Astrocyte (in vitro differentiated cells and primary cell): Measurements from ENCODE around the gene MED22. TPM values are rescaled to one million over a fixed set of nuclear protein-coding genes. Genes with fewer than 3 reads are reported as not detected.
A peak's percentile ranks its signal among the peaks of the same experiment; 100 is the strongest.

Source experiments
- DNase-seq: peaks from one replicate; pipeline ENCODE4 v3.0.0-alpha.2; 2010; ENCODE audit warnings: low read depth
- FAIRE-seq: peaks from 2 replicates; lab custom pipeline; 2011; peaks lifted over from hg19 to GRCh38; lab: Jason Lieb, UNC
- H2AFZ ChIP-seq: 2 replicates; pipeline ENCODE4 v1.6.0; 2012; ENCODE audit warnings: low read depth, low read length, inconsistent platforms
- H3K27ac ChIP-seq: 2 replicates; pipeline ENCODE4 v1.5.1; 2011; ENCODE audit warnings: low read depth, low read length, inconsistent platforms
- H3K27me3 ChIP-seq: 2 replicates; pipeline ENCODE4 v1.6.0; 2011; ENCODE audit warnings: low read length, inconsistent platforms; ENCODE audit not compliant: insufficient read depth
- H3K36me3 ChIP-seq: 2 replicates; pipeline ENCODE4 v1.5.1; 2011; ENCODE audit warnings: low read length, inconsistent platforms; ENCODE audit not compliant: insufficient read depth
- H3K4me1 ChIP-seq: 2 replicates; pipeline ENCODE4 v1.5.1; 2011; ENCODE audit warnings: low read length, inconsistent platforms; ENCODE audit not compliant: insufficient read depth
- H3K4me2 ChIP-seq: 2 replicates; pipeline ENCODE4 v1.6.0; 2012; ENCODE audit warnings: low read length, inconsistent platforms
- H3K4me3 ChIP-seq: 2 replicates; pipeline ENCODE4 v1.5.1; 2011; ENCODE audit warnings: low read depth, mild to moderate bottlenecking, low read length, inconsistent platforms; ENCODE audit not compliant: insufficient read depth
- H3K79me2 ChIP-seq: 2 replicates; pipeline ENCODE4 v1.6.0; 2012; ENCODE audit warnings: mild to moderate bottlenecking, low read length, inconsistent platforms; ENCODE audit not compliant: insufficient read depth
- H3K9ac ChIP-seq: 2 replicates; pipeline ENCODE4 v1.6.0; 2012; ENCODE audit warnings: mild to moderate bottlenecking, low read length, inconsistent platforms
- H3K9me3 ChIP-seq: 2 replicates; pipeline ENCODE4 v1.5.1; 2012; ENCODE audit warnings: low read depth, mild to moderate bottlenecking, low read length, inconsistent platforms; ENCODE audit not compliant: insufficient read depth
- H4K20me1 ChIP-seq: 2 replicates; pipeline ENCODE4 v1.6.0; 2012; ENCODE audit warnings: low read length, inconsistent platforms; ENCODE audit not compliant: insufficient read depth
- H3K27ac Mint-ChIP-seq: one replicate; pipeline ENCODE4 v1.8.0; 2021; ENCODE audit warnings: mild to moderate bottlenecking, mixed read lengths; ENCODE audit not compliant: unreplicated experiment
- H3K27me3 Mint-ChIP-seq: one replicate; pipeline ENCODE4 v1.8.0; 2021; ENCODE audit warnings: low read depth, mixed read lengths; ENCODE audit not compliant: unreplicated experiment
- H3K36me3 Mint-ChIP-seq: one replicate; pipeline ENCODE4 v1.8.0; 2021; ENCODE audit warnings: low read depth, mixed read lengths; ENCODE audit not compliant: unreplicated experiment
- H3K4me1 Mint-ChIP-seq: one replicate; pipeline ENCODE4 v1.8.0; 2021; ENCODE audit warnings: low read depth, mixed read lengths; ENCODE audit not compliant: unreplicated experiment
- H3K4me3 Mint-ChIP-seq: one replicate; pipeline ENCODE4 v1.8.0; 2021; ENCODE audit warnings: mild to moderate bottlenecking, moderate library complexity, mixed read lengths; ENCODE audit not compliant: unreplicated experiment
- H3K9me3 Mint-ChIP-seq: one replicate; pipeline ENCODE4 v1.8.0; 2021; ENCODE audit warnings: mild to moderate bottlenecking, mixed read lengths; ENCODE audit not compliant: unreplicated experiment
- EZH2 ChIP-seq: IDR thresholded peaks from 2 replicates; pipeline ENCODE4 v1.6.1; 2012; ENCODE audit warnings: mild to moderate bottlenecking, low read length, inconsistent platforms; ENCODE audit not compliant: insufficient read depth
- total RNA-seq: library from RNA; stranded (reverse); gene quantifications from 2 replicates; pipeline ENCODE4 v1.2.1, GENCODE V29; 2021
- TF ChIP-seq, protein P1 (sequence below): IDR thresholded peaks from 2 replicates; pipeline ENCODE4 v1.5.1; 2011; ENCODE audit warnings: low read depth, mild to moderate bottlenecking, inconsistent platforms, low read length, moderate library complexity; ENCODE audit not compliant: insufficient read depth

The MED22 gene
- total RNA-seq, 1 donor from 2014 or later: 28.8 TPM

DNA sequence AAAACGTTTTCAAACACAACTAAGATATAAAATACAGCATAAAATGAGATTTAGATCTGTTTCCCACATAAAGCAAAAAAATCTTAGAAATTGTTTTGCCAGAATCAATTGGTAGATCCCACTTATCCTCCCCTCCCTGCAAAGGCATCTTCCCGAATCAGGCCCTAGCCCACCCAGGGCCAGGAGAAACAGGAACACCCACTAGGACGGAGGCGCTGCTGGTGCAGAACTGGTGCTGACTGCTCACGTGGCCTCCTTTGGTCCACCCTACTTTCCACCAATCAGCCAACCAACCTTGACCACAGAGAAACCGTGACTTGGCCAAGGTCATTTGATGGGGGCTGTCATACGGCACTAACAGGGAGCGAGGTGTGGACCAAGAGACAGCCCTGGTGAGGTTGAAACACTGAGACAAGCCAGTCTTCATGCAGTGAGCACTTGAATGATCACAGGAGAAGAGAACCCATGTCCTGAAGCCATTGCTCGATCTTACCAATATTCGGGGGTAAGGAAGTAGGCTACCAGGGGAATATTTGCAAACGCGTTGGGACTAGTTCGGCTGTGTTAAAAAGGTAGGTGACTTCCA lies 13.7 kb upstream of the MED22 start:
- H3K4me2 ChIP-seq: no peak overlapping the region
- no peak overlapping the region for H3K4me3 ChIP-seq
- Mint-ChIP-seq H3K4me3 (no peak overlapping the region), H3K4me1 (peaks cover 31% of the 10 kb centered on the region), H3K27ac (peak overlapping the region; percentile 75), H3K9me3 (no peaks in the 10 kb centered on the region), H3K27me3 (no peaks in the 10 kb centered on the region), H3K36me3 (peaks cover 11% of the 10 kb centered on the region)
- peaks cover 9% of the 10 kb centered on the region for H3K4me1 ChIP-seq
- peaks cover 94% of the 10 kb centered on the region for H4K20me1 ChIP-seq
- peaks cover 92% of the 10 kb centered on the region for H3K79me2 ChIP-seq
- H3K9me3 ChIP-seq: no peaks in the 10 kb centered on the region
- DNase-seq (no peak), FAIRE-seq (no peak)
- no peaks in the 10 kb centered on the region for H3K27me3 ChIP-seq
- no peak overlapping the region for H2AFZ ChIP-seq
- TF ChIP-seq, protein P1, sequence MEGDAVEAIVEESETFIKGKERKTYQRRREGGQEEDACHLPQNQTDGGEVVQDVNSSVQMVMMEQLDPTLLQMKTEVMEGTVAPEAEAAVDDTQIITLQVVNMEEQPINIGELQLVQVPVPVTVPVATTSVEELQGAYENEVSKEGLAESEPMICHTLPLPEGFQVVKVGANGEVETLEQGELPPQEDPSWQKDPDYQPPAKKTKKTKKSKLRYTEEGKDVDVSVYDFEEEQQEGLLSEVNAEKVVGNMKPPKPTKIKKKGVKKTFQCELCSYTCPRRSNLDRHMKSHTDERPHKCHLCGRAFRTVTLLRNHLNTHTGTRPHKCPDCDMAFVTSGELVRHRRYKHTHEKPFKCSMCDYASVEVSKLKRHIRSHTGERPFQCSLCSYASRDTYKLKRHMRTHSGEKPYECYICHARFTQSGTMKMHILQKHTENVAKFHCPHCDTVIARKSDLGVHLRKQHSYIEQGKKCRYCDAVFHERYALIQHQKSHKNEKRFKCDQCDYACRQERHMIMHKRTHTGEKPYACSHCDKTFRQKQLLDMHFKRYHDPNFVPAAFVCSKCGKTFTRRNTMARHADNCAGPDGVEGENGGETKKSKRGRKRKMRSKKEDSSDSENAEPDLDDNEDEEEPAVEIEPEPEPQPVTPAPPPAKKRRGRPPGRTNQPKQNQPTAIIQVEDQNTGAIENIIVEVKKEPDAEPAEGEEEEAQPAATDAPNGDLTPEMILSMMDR: no peak
- TF ChIP-seq EZH2: no peak
- no peak overlapping the region for H3K27ac ChIP-seq
- peaks cover 53% of the 10 kb centered on the region for H3K36me3 ChIP-seq
- H3K9ac ChIP-seq: no peak overlapping the region

DNA sequence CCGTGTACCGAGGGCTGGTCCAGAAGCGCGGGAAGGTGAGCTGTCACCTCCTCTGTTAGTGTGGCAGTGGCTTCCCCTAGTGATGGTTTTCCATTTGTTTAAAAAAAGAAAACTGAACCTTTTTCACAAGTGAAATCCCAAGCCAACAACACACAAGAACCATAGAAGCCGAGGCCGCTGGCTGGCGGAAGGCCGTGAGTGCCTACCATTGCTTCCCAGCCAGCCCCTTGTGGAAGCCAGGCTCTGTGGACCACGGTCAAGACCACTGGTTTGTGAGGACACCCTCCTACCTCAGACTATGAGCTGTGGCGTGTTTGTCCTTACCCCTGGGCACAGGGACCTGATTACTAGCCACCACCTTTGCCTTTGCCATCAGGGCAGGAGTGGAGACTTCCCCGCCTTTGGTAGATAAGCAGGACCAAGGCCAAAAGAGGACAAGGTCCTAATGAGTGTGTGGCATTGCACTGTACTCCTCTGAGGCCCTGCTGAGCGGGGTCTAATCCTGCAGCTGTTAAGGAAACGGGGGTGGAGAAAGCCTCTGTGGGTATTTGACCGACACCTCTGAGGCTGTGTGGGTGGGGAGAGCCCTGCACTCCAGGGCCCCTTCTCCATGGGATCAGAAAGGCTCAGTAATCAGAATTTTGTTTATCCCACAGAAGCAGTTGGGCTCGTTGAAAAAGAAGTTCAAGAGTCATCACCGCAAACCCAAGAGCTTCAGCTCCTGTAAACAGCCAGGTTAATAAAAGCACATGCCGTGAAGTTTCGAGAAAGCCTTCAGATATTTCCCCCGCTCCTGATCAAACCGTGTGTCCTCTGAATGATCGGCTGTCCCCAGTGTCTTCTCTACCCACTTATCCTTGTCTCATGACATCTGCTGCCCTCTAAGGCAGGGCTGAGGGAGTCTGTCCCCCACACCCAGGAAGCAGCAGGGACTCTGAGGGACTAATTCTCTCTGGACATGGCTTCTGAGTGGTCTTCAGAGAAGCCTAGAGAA lies 12.8 kb upstream of the MED22 start:
- Histone ChIP-seq H3K4me2 (no peak overlapping the region), H3K9me3 (no peaks in the 10 kb centered on the region), H3K36me3 (peaks cover 46% of the 10 kb centered on the region), H4K20me1 (peaks cover 88% of the 10 kb centered on the region), H3K4me1 (peaks cover 10% of the 10 kb centered on the region), H3K4me3 (no peak overlapping the region), H2AFZ (no peak overlapping the region), H3K79me2 (peaks cover 89% of the 10 kb centered on the region), H3K27me3 (no peaks in the 10 kb centered on the region), H3K9ac (no peak overlapping the region), H3K27ac (no peak overlapping the region)
- H3K27me3 Mint-ChIP-seq: no peaks in the 10 kb centered on the region
- FAIRE-seq (no peak), DNase-seq (no peak)
- peaks cover 11% of the 10 kb centered on the region for H3K36me3 Mint-ChIP-seq
- H3K4me3 Mint-ChIP-seq: no peak overlapping the region
- H3K9me3 Mint-ChIP-seq: no peaks in the 10 kb centered on the region
- peaks cover 31% of the 10 kb centered on the region for H3K4me1 Mint-ChIP-seq
- no peak for TF ChIP-seq EZH2
- TF ChIP-seq, protein P1: no peak
- H3K27ac Mint-ChIP-seq: peak overlapping the region; percentile 75
